Amniotic epithelial cell (primary cell): ENCODE data around the gene ZP3.
"Not testable (repeated sequence)": the region's sequence is repeated elsewhere in the genome, so short reads cannot be mapped to it uniquely, and the experiment has no call there.

Experiments
- DNase-seq: peaks from one replicate; pipeline ENCODE4 v3.0.0-alpha.2; 2010; ENCODE audit warnings: low read depth

The ZP3 gene

GRCh38 chr7:76424413-76425111, at the start of gene ZP3:
TSS of gene ZP3 (plus strand) at chr7:76424950. CDS start at chr7:76424965, 15 bp downstream.
- no peak for DNase-seq

GRCh38 chr7:76375251-76375650, 49.5 kb upstream of the ZP3 start:
- no peak for DNase-seq

DNA sequence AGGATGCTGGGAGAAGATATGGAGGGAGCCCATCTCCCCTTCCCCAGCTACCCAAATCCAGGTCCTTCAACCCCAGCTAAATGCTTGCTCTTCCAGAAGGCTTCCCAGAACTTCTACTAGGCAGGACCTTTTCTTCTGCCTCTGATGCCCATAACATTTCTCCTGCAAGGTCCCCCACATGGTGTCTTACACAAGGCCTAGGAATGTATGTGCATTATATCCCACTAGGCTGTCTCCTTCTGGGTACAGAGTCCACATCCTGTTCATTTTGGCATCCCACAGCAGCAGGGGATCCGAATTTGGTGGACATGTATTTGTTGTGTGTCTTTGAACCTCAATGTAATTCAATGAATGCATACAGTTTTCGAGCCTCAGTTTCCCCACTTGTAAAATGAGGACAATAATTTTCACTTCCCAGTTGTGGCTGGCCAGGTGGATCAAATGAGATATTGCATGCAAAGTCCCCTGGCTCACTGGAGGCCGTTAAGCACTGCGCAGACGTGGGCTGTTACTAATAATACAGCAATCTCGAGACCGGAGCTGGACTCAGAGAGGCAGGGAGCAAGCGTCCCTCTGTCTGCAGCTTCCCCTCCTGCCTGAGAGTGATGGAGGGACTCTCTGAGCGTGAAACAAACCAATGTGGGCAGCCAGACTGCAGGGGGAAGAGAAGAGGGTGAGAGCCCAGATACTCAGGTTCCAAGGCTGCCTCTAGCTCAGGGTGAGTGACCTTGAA, 47.4 kb upstream of the ZP3 start:
- DNase-seq: peak; percentile 25

- no peak for DNase-seq
These were observed 44.2 kb upstream of the ZP3 start for GRCh38 chr7:76380623-76380966.

- no peak for DNase-seq
These were observed 42.9 kb upstream of the ZP3 start for GRCh38 chr7:76381814-76382213.

- DNase-seq: peak; percentile 44
These were observed 41.4 kb upstream of the ZP3 start for GRCh38 chr7:76383089-76383944.

DNA sequence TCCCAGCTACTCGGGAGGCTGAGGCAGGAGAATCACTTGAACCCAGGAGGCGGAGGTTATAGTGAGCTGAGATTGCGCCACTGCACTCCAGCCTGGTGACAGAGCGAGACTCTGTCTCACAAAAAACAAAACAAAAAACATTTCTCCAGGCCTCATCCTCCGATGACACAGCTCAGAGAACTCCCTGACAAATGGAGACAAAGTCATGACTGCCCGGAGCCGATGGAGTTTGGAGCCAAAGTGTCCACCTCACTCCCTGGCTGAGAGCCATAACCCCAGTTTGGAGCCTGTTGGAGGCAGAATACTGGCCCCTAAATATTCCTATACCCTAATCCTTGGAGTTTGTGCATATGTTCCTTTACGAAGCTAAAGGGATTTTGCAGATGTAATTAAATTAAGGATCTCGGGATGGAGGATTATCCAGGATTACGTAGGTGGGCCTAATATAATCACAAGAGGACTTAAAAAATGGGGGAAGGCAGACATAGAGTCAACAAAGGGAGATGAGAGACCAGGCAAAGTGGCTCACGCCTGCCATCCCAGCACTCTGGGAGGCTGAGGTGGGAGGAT, 38.0 kb upstream of the ZP3 start:
- no peak for DNase-seq

DNA sequence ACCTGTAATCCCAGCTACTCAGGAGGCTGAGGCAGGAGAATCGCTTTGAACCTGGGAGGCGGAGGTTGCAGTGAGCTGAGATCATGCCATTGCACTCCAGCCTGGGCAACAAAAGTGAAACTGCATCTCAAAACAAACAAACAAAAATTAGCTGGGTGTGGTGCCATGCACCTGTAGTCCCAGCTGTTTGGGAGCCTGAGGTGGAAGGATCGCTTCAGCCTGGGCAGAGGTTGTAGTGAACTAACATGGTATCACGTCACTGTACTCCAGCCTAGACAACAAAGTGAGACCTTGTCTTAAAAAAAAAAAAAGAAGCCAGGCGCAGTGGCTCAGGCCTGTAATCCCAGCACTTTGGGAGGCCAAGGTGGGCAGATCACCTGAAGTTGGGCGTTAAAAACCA, 37.0 kb upstream of the ZP3 start:
- not testable (repeated sequence) for DNase-seq

DNA sequence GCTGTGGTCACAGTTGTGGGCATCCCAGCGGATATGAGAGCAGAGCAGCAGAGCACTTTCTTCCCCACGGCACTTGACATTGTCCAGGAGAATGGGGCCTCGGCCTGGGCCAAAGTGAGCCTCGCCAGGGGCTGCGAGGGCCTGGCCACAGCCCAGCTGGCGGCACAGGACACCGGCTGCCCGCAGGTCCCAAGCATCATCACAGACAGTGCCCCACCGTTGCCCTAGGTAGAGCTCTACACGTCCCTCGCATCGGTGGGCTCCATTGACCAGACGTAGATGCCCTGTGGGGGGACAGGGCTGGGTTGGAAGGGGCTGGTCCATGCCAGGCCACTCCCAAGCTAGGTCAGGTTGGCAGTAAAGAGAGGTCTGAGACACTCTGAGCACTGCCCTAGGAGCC, 34.7 kb upstream of the ZP3 start:
- DNase-seq: no peak

GRCh38 chr7:76392531-76393115, 32.1 kb upstream of the ZP3 start:
- DNase-seq: no peak

DNA sequence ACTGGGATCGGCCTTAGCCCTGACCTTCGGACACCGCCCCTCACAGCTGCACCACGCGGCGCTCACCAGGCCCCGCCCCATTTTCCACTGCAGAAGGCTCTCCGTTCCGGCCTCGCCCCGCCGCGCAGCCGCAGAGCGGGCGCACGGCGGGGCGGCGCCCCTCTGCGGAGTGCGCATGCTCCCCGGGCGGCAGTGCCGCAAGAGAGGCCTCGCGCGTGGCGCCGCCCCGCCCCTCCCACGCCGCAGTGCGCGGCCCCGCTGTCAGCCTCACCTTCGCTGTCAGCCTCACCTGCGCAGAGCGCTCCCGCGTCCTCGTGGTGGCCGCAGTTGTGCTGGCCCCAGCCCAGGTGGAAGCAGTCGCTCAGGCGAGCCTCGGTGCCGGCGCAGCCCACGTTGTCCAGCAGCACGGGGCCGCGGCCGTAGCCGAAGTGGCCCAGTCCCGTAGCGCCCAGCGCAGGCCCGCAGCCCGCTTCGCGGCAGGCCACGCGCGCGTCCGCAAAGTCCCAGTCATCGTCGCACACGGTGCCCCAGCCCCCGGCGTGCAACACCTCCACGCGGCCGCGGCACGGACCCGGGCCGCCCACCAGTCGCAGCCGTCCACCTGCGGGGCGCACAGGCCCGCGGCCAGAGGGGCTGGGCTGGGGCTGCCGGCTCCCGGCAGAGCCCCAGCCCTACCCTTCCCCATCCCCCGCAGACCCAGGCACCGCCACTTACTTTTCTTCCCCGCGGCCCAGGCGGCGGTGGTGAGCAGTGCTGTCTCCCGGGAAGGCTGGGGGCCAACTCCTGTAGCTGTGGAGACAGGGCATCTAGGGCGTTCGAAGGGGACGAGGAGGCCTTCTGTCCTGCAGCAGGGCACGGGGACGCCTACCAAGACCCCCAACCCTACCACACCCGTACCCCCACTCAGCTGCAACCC, 31.4 kb upstream of the ZP3 start:
- DNase-seq: peak; percentile 78

- no peak for DNase-seq
These were observed 29.8 kb upstream of the ZP3 start for GRCh38 chr7:76394957-76395356.

GRCh38 chr7:76395605-76395964, 29.2 kb upstream of the ZP3 start:
- not testable (repeated sequence) for DNase-seq

DNA sequence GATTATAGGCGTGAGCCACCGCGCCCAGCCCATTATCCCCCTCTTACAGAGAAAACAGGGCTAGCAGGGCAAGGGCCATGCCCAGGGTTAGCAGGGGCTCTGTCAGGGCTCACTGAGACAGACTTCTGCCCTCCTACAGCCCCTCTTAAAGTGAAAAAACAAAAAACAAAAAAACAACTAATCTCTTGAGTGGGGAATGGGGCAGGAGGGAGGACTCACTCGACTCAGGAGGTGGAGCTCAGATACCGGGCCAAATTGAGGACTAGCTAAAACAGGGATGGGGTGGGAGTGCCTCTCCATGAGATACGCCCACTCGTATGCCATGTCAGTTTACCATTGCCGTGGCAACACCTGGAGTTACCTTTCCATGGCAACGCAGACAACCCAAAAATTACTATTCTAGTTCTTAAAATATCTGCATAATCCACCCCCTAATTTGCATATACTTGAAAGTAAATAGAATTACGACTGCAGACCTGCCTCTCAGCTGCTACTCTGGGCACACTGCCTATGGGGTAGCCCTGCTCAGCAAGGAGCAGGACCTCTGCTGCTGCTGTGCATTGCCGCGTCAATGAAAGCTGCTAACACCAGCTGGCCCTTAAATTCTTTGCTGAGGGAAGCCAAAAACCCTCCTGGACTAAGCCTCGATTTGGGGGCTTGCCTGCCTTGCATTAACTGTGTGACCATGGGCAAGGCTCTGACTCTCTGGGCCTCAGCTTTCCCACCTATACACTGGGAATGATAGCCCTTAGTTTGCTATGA, 28.6 kb upstream of the ZP3 start:
- DNase-seq: no peak

GRCh38 chr7:76396864-76397263, 27.9 kb upstream of the ZP3 start:
- DNase-seq: no peak

DNA sequence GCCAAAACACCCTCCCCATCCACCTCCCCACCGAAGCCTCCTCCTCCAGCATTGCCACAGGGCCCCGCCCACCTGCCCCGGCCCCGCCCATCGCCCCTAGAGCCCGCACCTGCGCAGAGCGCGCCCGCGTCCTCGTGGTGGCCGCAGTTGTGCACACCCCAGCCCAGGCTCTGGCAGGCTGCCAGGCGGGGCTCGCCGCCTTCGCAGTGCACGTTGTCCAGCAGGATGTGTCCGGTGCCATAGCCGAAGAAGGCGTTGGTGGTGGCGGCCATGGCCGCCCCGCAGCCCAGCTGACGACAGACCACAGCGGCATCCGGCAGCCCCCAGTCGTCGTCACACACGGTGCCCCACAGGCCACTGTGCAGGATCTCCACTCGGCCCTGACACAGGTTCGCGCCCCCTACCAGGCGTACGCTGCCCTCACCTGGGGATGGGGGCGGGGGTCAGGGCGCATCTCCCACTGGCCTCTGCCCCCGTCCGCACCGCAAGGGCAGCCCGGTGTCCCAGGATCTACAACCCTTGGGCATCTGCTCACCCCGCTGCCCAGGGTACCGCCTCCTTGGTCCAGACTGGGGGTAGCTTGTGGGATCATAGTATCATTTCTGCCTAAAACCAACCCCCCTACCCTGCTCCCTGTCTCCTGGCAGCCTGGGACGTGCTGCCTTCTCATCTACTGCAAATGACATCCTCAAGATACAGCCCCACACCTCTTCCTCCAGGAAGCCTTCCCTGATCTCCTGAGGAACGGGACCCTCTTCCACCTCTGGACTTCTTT, 27.2 kb upstream of the ZP3 start:
- peak; percentile 41 for DNase-seq

- no peak for DNase-seq
These were observed 24.5 kb upstream of the ZP3 start for GRCh38 chr7:76400248-76400647.

- DNase-seq: not testable (repeated sequence)
These were observed 21.7 kb upstream of the ZP3 start for GRCh38 chr7:76403097-76403496.

GRCh38 chr7:76403780-76404494, 20.8 kb upstream of the ZP3 start:
- DNase-seq: no peak
